K562 (cell line): ENCODE results near the gene DUSP23.

Experiments used
- BRCA1 ChIP-seq, 2 experiments: fragments of 450-650 bp in 1 of 2; sonication (generic) in 1 of 2; formaldehyde crosslinking in 1 of 2; IDR thresholded peaks; 2 replicates each; pipeline versions ENCODE4 v1.5.0 to v1.6.1; 2017 to 2020; ENCODE audit warnings: mild to moderate bottlenecking in 1 of 2, missing genetic modification reagents in 1 of 2
- BRF1 ChIP-seq: IDR thresholded peaks from 3 replicates; pipeline ENCODE4 v1.6.1; 2011; ENCODE audit warnings: borderline replicate concordance, mild to moderate bottlenecking; ENCODE audit not compliant: insufficient read length; ENCODE audit errors: extremely low read depth
- FOSL1 ChIP-seq: fragments of 200-800 bp; sonication (Bioruptor generic); conservative IDR thresholded peaks from 2 replicates; pipeline ENCODE4 v1.6.1; 2016; ENCODE audit warnings: missing genetic modification characterization, missing compliant biosample characterization
- GABPA ChIP-seq: fragments of 200-800 bp; sonication (Bioruptor generic); conservative IDR thresholded peaks from 2 replicates; pipeline ENCODE4 v1.6.1; 2016; ENCODE audit warnings: low read depth, missing genetic modification characterization, missing compliant biosample characterization
- POLR2G ChIP-seq: fragments of 200-400 bp; formaldehyde crosslinking; IDR thresholded peaks from 2 replicates; pipeline ENCODE4 v1.6.1; 2017; ENCODE audit warnings: low read depth, mild to moderate bottlenecking, antibody characterized with exemption, low read length, moderate library complexity
- ZKSCAN1 ChIP-seq: fragments of 150-350 bp; IDR thresholded peaks from 2 replicates; pipeline ENCODE4 v1.6.1; 2016; ENCODE audit warnings: low read depth, low read length

- TF ChIP-seq BRF1 (no peak), BRCA1 (IDR thresholded peaks at IDR 0.05) (no peak), BRCA1 (CRISPR knock-in tag; IDR thresholded peaks at IDR 0.05) (no peak), POLR2G (no peak), ZKSCAN1 (no peak), GABPA (no peak), FOSL1 (no peak)
These were observed 45.8 kb downstream of the DUSP23 start, which contains the start of gene SLAMF8 for GRCh38 chr1:159826441-159827101.
